ENCODE data around the gene ZNF350.

Gene ZNF350

GRCh38 chr19:51948975-51949374 is 37.7 kb downstream of the ZNF350 start:
- CTCF ChIA-PET = no interaction called here
- peaks cover 23 to 77% (median 44%) of the 10 kb centered on the region in 5 experiments for H3K9me3 ChIP-seq (ENCODE audit: control extremely low read depth in 1 of 5, control insufficient read depth in 4 of 5, insufficient read depth in 2 of 5, low read depth in 1 of 5, low read length in 4 of 5)
- 15% methylated on average over 25 of the region's 25 CpGs for WGBS (ENCODE audit: insufficient coverage)

GRCh38 chr19:51946602-51947001 is 40.0 kb downstream of the ZNF350 start:
- ChIA-PET POLR2A (no interaction called here), CTCF (no interaction called here)
- no peak for DNase-seq
- peaks cover 0 to 2% (median 0%) of the 10 kb centered on the region in 4 experiments for H3K4me1 ChIP-seq (ENCODE audit: control extremely low read depth in 1 of 4, control insufficient read depth in 4 of 4, insufficient read depth in 4 of 4, low read length in 3 of 4)
- H3K4me3 ChIP-seq (ENCODE audit: control insufficient read depth in 1 of 7, extremely low read depth in 1 of 7, insufficient read depth in 4 of 7, low read depth in 2 of 7, low read length in 6 of 7) = no peak overlapping the region
- no CpG with 5 or more reads among the region's 1 CpG for WGBS (ENCODE audit: insufficient coverage)
- H3K36me3 ChIP-seq (ENCODE audit: control insufficient read depth in 4 of 4, insufficient read depth in 4 of 4, low read length in 3 of 4) = peaks cover 31 to 41% (median 39%) of the 10 kb centered on the region in 4 experiments
- no peak overlapping the region for H3K27ac ChIP-seq (ENCODE audit: insufficient read depth in 1 of 2, low read depth in 1 of 2, low read length in 2 of 2, poor library complexity in 1 of 2, severe bottlenecking in 2 of 2)
- H3K9me3 ChIP-seq (ENCODE audit: control extremely low read depth in 1 of 5, control insufficient read depth in 4 of 5, insufficient read depth in 2 of 5, low read depth in 1 of 5, low read length in 4 of 5) = peaks cover 35 to 91% (median 68%) of the 10 kb centered on the region in 5 experiments
- peaks cover 0 to 3% (median 0%) of the 10 kb centered on the region in 5 experiments for H3K27me3 ChIP-seq (replicated peaks in 2 of 5; ENCODE audit: control insufficient read depth in 4 of 5, insufficient read depth in 5 of 5, low read length in 4 of 5)

More at GRCh38 chr19:51948975-51949374, 37.7 kb downstream of the ZNF350 start:
- peak overlapping the region in 2 of 7 experiments; percentile 7 to 48 for H3K4me3 ChIP-seq (ENCODE audit: control insufficient read depth in 1 of 7, extremely low read depth in 1 of 7, insufficient read depth in 4 of 7, low read depth in 2 of 7, low read length in 6 of 7)
- peaks cover 0 to 2% (median 0%) of the 10 kb centered on the region in 4 experiments for H3K4me1 ChIP-seq (ENCODE audit: control extremely low read depth in 1 of 4, control insufficient read depth in 4 of 4, insufficient read depth in 4 of 4, low read length in 3 of 4)
- POLR2A ChIA-PET = no interaction called here
- no peak for DNase-seq
- H3K27ac ChIP-seq (ENCODE audit: insufficient read depth in 1 of 2, low read depth in 1 of 2, low read length in 2 of 2, poor library complexity in 1 of 2, severe bottlenecking in 2 of 2) = no peak overlapping the region
- peaks cover 0 to 3% (median 0%) of the 10 kb centered on the region in 5 experiments for H3K27me3 ChIP-seq (replicated peaks in 2 of 5; ENCODE audit: control insufficient read depth in 4 of 5, insufficient read depth in 5 of 5, low read length in 4 of 5)
- H3K36me3 ChIP-seq (ENCODE audit: control insufficient read depth in 4 of 4, insufficient read depth in 4 of 4, low read length in 3 of 4) = peaks cover 13 to 18% (median 16%) of the 10 kb centered on the region in 4 experiments

GRCh38 chr19:51944798-51945552 is 41.7 kb downstream of the ZNF350 start:
- WGBS (ENCODE audit: insufficient coverage) = 100% methylated on average over 6 of the region's 7 CpGs
- POLR2A ChIA-PET = no interaction called here
- H3K36me3 ChIP-seq (ENCODE audit: control insufficient read depth in 4 of 4, insufficient read depth in 4 of 4, low read length in 3 of 4) = peaks cover 39 to 57% (median 52%) of the 10 kb centered on the region in 4 experiments

GRCh38 chr19:51938936-51939335 is 47.7 kb downstream of the ZNF350 start:
- Histone ChIP-seq H3K9me3 (ENCODE audit: control extremely low read depth in 1 of 5, control insufficient read depth in 4 of 5, insufficient read depth in 2 of 5, low read depth in 1 of 5, low read length in 4 of 5) (peaks cover 18 to 90% (median 78%) of the 10 kb centered on the region in 5 experiments), H3K4me1 (ENCODE audit: control extremely low read depth in 1 of 4, control insufficient read depth in 4 of 4, insufficient read depth in 4 of 4, low read length in 3 of 4) (no peaks in the 10 kb centered on the region), H3K27ac (ENCODE audit: insufficient read depth in 1 of 2, low read depth in 1 of 2, low read length in 2 of 2, poor library complexity in 1 of 2, severe bottlenecking in 2 of 2) (no peak overlapping the region), H3K36me3 (ENCODE audit: control insufficient read depth in 4 of 4, insufficient read depth in 4 of 4, low read length in 3 of 4) (peaks cover 42 to 100% (median 79%) of the 10 kb centered on the region in 4 experiments), H3K4me3 (ENCODE audit: control insufficient read depth in 1 of 7, extremely low read depth in 1 of 7, insufficient read depth in 4 of 7, low read depth in 2 of 7, low read length in 6 of 7) (no peak overlapping the region), H3K27me3 (replicated peaks in 2 of 5; ENCODE audit: control insufficient read depth in 4 of 5, insufficient read depth in 5 of 5, low read length in 4 of 5) (no peaks in the 10 kb centered on the region)
- CTCF ChIA-PET = no interaction called here
- whole genome bisulfite sequencing (ENCODE audit: insufficient coverage) = no CpG with 5 or more reads among the region's 2 CpGs
- POLR2A ChIA-PET = no interaction called here
- DNase-seq = no peak

More at GRCh38 chr19:51944798-51945552, 41.7 kb downstream of the ZNF350 start:
- DNase-seq = no peak
- H3K27ac ChIP-seq (ENCODE audit: insufficient read depth in 1 of 2, low read depth in 1 of 2, low read length in 2 of 2, poor library complexity in 1 of 2, severe bottlenecking in 2 of 2) = no peak overlapping the region
- peaks cover 0 to 2% (median 0%) of the 10 kb centered on the region in 4 experiments for H3K4me1 ChIP-seq (ENCODE audit: control extremely low read depth in 1 of 4, control insufficient read depth in 4 of 4, insufficient read depth in 4 of 4, low read length in 3 of 4)
- H3K9me3 ChIP-seq (ENCODE audit: control extremely low read depth in 1 of 5, control insufficient read depth in 4 of 5, insufficient read depth in 2 of 5, low read depth in 1 of 5, low read length in 4 of 5) = peaks cover 35 to 97% (median 80%) of the 10 kb centered on the region in 5 experiments
- CTCF ChIA-PET = no interaction called here
- H3K27me3 ChIP-seq (replicated peaks in 2 of 5; ENCODE audit: control insufficient read depth in 4 of 5, insufficient read depth in 5 of 5, low read length in 4 of 5) = peaks cover 0 to 3% (median 0%) of the 10 kb centered on the region in 5 experiments
- H3K4me3 ChIP-seq (ENCODE audit: control insufficient read depth in 1 of 7, extremely low read depth in 1 of 7, insufficient read depth in 4 of 7, low read depth in 2 of 7, low read length in 6 of 7) = peak overlapping the region in 2 of 7 experiments; percentile 4 to 38

- ChIA-PET POLR2A (no interaction called here), CTCF (no interaction called here)
- no peaks in the 10 kb centered on the region for H3K27me3 ChIP-seq (replicated peaks in 2 of 5; ENCODE audit: control insufficient read depth in 4 of 5, insufficient read depth in 5 of 5, low read length in 4 of 5)
- peaks cover 15 to 67% (median 46%) of the 10 kb centered on the region in 5 experiments for H3K9me3 ChIP-seq (ENCODE audit: control extremely low read depth in 1 of 5, control insufficient read depth in 4 of 5, insufficient read depth in 2 of 5, low read depth in 1 of 5, low read length in 4 of 5)
- peaks cover 22 to 77% (median 61%) of the 10 kb centered on the region in 4 experiments for H3K36me3 ChIP-seq (ENCODE audit: control insufficient read depth in 4 of 4, insufficient read depth in 4 of 4, low read length in 3 of 4)
- H3K27ac ChIP-seq (ENCODE audit: insufficient read depth in 1 of 2, low read depth in 1 of 2, low read length in 2 of 2, poor library complexity in 1 of 2, severe bottlenecking in 2 of 2) = no peak overlapping the region
- WGBS (ENCODE audit: insufficient coverage) = 99% methylated on average over 6 of the region's 8 CpGs
- no peak for DNase-seq
- H3K4me3 ChIP-seq (ENCODE audit: control insufficient read depth in 1 of 7, extremely low read depth in 1 of 7, insufficient read depth in 4 of 7, low read depth in 2 of 7, low read length in 6 of 7) = no peak overlapping the region
- H3K4me1 ChIP-seq (ENCODE audit: control extremely low read depth in 1 of 4, control insufficient read depth in 4 of 4, insufficient read depth in 4 of 4, low read length in 3 of 4) = peaks cover 0 to 9% (median 4%) of the 10 kb centered on the region in 4 experiments
Observed at GRCh38 chr19:51931921-51932320, 54.7 kb downstream of the ZNF350 start.

GRCh38 chr19:51927859-51928258 is 58.8 kb downstream of the ZNF350 start:
- ChIA-PET CTCF (interaction anchor here (0.6 kb wide), 1 partner anchor 643 kb away, joined by 3 read pairs; no protein-coding TSS in a partner anchor), POLR2A (no interaction called here)
- DNase-seq = no peak
- peaks cover 8 to 37% (median 25%) of the 10 kb centered on the region in 4 experiments for H3K36me3 ChIP-seq (ENCODE audit: control insufficient read depth in 4 of 4, insufficient read depth in 4 of 4, low read length in 3 of 4)
- 43% methylated on average over 10 of the region's 13 CpGs for WGBS (ENCODE audit: insufficient coverage)
- H3K27me3 ChIP-seq (replicated peaks in 2 of 5; ENCODE audit: control insufficient read depth in 4 of 5, insufficient read depth in 5 of 5, low read length in 4 of 5) = no peaks in the 10 kb centered on the region
- peaks cover 18 to 49% (median 30%) of the 10 kb centered on the region in 5 experiments for H3K9me3 ChIP-seq (ENCODE audit: control extremely low read depth in 1 of 5, control insufficient read depth in 4 of 5, insufficient read depth in 2 of 5, low read depth in 1 of 5, low read length in 4 of 5)
- H3K4me3 ChIP-seq (ENCODE audit: control insufficient read depth in 1 of 7, extremely low read depth in 1 of 7, insufficient read depth in 4 of 7, low read depth in 2 of 7, low read length in 6 of 7) = peak overlapping the region; percentile 66 to 100 (median 96)
- peak overlapping the region; percentile 84 to 90 for H3K27ac ChIP-seq (ENCODE audit: insufficient read depth in 1 of 2, low read depth in 1 of 2, low read length in 2 of 2, poor library complexity in 1 of 2, severe bottlenecking in 2 of 2)
- H3K4me1 ChIP-seq (ENCODE audit: control extremely low read depth in 1 of 4, control insufficient read depth in 4 of 4, insufficient read depth in 4 of 4, low read length in 3 of 4) = peaks cover 0 to 14% (median 8%) of the 10 kb centered on the region in 4 experiments

Data from common myeloid progenitor, CD34-positive (primary cell).